HG03196 (cell line): Measurements from ENCODE around the gene EIF2S3B.
"Not testable (repeated sequence)": the region's sequence is repeated elsewhere in the genome, so short reads cannot be mapped to it uniquely, and the experiment has no call there.

ENCODE experiments used
- ATAC-seq: cut with Tn5 transposase; IDR thresholded peaks from one replicate; pipeline ENCODE4 v1.9.1; 2021; ENCODE audit not compliant: unreplicated experiment

The EIF2S3B gene

DNA sequence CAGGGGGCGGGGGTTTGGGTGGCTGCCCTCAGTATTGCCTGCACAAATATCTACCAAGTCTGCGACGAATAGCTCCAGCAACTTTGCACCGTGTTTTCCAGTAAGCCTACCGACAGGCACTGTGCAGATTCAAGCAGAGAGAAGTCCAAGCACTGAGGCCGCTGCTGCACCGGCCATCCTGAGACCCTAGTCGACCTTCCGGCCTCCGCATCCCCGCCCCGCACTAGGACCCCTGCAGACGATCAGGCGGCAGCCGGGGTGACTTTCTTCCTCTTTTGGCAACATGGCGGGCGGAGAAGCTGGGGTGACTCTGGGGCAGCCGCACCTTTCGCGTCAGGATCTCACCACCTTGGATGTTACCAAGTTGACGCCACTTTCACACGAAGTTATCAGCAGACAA lies at the start of gene EIF2S3B:
TSS of gene EIF2S3B (plus strand) at position 271 of the 400 bp plus-strand sequence. CDS start at position 284, 13 bp downstream.
- ATAC-seq = no peak

DNA sequence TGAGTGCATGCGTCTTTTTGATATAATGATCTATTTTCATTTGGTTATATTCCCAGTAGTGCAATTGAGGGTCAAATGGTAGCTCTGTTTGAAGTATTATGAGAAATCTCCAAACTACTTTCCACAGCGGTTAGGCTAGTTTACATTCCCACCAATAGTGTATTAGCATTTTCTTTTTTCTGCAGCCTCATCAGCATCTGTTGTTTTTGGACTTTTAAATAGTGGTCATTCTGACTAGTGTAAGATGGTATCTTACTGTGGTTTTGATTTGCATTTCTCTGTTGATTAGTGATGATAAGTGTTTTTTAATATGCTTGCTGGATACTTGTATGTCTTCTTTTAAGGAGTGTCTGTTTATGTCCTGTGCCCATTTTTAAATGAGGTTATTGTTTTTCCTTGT lies 48.8 kb upstream of the EIF2S3B start:
- no peak for ATAC-seq

DNA sequence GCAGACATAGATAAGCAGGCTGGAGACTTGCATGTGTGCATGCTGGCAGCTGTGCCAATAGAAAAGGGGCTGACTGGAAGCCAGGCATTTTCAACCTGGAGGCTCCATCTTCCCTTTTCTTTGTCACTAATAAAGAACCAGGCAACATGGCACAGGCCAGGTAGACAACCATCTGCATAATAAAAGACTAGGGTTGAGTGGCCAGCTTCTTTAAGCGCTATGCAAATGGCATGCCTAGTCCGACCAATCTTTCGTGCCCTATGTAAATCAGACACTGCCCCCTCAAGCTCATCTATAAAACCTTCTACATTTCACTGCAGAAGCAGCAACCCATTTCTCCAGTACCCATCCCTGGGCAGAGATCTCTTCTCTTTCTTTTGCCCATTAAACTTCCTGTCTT lies 47.9 kb upstream of the EIF2S3B start:
- ATAC-seq = no peak

DNA sequence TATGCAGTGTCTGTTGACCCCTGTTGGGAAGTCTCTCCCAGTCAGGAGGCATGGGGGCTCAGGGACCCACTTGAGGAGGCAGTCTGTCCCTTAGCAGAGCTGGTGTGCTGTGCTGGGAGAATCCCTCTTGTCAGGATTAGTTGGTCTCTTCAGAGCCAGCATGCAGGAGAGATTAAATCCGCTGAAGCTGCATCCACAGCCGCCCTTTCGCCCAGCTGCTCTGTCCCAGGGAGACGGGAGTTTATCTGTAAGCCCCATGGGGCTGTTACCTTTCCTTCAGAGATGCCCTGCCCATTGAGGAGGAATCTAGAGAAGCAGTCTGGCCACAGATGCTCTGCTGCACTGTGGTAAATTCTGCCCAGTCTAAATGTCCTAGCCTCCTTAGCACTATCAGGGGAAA lies 39.4 kb upstream of the EIF2S3B start:
- no peak for ATAC-seq

DNA sequence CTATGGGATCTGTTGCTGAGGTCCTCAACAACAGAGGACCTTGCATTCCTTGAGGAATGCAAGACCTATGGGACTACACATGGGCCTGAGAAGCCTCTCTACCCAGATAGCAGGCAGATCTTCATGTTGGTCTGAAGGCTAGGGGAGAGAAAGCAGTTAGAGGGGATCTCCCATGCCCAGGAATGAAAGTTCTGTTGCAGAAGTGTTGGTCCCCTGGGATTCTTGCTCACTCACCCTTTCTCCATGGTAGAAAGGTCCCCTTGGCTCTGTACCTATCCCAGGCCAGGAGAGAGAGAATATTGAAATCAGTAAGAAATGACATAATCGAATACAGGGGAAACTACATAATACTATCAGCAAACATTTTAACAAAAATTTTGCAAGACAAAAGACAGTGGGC lies 36.0 kb upstream of the EIF2S3B start:
- ATAC-seq = no peak

DNA sequence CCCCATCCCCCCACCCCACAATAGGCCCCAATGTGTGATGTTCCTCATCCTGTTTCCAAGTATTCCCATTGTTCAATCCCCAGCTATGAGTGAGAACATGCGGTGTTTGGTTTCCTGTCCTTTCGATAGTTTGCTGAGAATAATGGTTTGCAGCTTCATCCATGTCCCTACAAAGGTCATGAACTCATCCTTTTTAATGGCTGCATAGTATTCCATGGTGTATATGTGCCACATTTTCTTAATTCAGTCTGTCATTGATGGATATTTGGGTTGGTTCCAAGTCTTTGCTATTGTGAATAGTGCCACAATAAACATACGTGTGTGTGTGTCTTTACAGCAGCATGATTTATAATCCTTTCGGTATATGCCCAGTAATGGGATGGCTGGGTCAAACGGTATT lies 32.9 kb upstream of the EIF2S3B start:
- ATAC-seq = not testable (repeated sequence)

DNA sequence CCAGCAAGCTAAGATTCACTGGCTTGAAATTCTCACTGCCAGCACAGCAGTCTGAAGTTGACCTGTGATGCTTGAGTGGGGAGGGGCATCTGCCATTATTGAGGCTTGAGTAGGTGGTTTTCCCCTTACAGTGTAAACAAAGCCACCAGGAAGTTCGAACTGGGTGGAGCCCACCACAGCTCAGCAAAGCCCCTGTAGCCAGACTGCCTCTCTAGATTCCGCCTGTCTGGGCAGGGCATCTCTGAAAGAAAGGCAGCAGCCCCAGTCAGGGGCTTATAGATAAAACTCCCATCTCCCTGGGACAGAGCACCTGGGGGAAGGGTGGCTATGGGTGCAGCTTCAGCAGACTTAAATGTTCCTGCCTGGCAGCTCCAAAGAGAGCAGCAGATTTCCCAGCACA lies 23.8 kb upstream of the EIF2S3B start:
- ATAC-seq = not testable (repeated sequence)

DNA sequence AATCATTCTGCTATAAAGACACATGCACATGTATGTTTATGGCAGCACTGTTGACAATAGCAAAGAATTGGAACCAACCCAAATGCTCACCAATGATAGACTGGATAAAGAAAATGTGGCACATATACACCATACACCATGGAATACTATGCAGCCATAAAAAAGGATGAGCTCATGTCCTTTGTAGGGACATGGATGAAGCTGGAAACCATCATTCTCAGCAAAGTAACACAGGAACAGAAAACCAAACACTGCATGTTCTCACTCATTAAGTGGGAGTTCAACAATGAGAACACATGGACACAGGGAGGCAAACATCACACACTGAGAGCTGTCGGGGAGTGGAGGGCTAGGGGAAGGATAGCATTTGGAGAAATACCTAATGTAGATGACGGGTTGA lies 18.4 kb upstream of the EIF2S3B start:
- not testable (repeated sequence) for ATAC-seq

DNA sequence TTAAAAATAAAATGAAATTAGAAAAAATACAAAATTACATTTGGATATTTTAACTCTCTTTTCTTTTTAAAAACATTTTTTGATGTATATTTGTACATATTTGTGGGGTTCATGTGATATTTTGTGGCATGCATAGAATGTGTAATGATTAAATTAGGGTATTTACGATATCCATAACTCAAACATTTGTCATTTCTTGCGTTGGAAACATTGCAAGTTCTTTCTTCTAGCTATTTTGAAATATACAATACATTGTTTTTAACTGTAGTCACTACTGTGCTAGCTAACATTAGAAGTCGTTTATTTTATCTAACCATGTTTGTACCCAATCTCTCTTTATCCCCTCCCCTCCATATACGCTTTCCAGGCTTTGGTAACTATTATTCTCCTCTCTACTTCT lies 13.9 kb upstream of the EIF2S3B start:
- no peak for ATAC-seq

DNA sequence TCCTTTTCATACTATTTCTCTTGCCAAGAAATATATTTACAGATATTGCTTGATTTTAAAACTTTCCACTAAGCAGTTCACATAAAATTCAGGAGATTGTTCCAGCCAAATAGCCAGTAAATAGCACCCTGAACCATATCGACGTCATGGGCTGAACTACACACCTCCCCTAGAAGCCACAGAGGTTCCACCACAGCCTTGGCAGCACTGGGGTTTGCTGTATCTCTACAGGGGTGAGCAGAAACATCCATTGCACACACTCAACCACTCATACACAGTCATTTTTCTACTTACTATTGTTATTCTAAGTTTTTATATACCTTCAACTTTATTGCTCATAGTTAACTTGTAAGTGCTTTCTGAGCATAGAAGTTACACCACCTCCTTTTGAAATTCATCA lies 8.1 kb upstream of the EIF2S3B start:
- no peak for ATAC-seq

DNA sequence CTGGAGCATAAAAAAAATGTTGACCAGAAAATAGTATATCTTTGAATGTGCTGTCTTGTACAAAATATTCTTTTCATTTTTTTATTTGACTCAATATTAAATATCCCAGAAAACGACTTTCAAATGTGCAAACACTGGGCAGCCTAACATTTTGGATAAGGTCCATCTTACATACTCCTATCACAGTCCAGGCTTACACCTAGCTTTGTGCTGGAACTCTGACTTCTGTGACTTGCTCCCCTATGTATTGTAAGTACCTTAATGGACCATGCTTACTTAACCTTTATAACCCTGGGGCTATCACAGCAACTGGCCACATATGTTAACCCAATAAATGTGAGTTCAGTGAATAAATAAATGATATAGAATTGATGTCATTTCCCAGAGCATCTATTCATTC lies 7.6 kb upstream of the EIF2S3B start:
- ATAC-seq = no peak

DNA sequence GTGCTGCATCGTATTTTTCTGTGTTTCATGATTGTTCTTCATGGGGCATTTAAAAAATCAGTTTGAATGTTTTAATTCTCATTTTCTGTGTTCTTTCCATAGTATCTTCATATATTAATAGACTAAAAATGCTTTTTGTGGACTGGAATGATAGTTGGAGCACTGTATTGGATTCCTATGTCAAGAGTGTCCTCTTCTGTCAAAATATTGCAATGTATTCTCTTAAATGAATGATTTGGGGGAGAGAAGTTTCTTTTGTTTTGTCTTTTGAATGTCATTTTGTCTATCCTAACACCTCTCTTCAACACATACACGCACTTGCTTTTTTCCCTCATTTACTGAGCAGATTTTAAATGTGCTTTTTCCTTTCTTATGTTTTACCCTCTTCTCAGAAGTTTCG lies 4.7 kb upstream of the EIF2S3B start:
- no peak for ATAC-seq

DNA sequence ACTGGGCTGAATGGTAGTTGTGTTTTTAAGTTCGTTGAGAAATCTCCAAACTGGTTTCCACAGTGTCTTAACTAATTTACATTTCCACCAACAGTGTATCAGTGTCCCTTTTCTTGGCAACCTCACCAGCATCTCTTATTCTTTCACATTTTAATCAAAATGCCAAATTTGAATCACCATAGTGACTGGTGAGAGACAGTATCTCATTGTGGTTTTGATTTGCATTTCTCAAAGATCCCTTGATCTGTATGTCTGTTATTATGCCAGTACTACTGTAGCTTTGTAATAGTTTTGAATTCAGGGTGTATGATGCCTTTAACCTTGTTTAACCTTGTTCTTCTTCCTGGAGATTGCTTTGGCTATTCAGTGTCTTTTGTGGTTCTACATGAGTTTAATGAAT lies 2.2 kb upstream of the EIF2S3B start:
- no peak for ATAC-seq

DNA sequence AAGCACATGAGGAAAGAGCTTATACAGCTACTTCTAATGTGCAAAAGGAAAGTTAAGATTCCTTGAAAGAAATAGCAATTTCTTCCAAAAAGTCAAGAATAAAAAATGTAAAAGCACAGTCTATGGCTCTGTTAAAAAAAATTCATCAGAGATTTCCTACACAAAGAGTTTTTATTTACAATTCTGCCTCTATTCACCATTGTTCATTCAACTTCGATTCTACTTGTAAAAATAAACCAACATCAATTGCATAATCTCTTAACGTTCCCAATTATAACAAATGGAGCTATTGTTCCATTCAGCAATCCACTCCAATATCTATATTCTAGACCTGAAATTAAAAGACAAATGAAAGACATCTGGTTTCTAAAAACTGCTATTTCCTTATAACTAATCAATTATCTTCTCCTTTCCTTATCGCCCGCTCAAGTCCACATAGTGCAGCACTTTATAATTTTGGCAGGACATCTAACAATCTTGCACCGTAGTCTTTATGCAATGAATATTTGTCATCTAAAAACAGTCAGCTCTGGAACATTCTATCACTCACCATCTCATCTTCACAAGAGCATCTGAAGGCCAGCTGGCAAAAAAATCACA lies 6.2 kb downstream of the EIF2S3B start:
- ATAC-seq = no peak

DNA sequence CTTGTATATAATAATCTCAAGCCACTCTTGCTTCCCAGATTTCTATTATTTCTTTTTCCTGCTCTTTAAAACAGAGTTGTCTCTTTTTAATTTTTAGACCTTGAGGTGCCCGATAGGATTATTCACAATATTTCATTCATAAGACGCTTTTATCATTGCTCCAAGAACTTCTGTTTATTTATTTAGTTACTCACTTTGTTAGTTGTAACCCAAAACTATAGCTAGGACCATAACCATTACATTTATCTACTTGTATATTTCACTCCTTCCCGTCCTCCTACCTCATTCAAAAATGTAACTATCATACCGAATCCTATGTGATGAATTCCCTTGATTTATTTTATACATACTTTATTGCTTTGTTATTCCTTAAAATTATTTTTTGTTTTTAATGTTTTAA lies 7.1 kb downstream of the EIF2S3B start:
- no peak for ATAC-seq

DNA sequence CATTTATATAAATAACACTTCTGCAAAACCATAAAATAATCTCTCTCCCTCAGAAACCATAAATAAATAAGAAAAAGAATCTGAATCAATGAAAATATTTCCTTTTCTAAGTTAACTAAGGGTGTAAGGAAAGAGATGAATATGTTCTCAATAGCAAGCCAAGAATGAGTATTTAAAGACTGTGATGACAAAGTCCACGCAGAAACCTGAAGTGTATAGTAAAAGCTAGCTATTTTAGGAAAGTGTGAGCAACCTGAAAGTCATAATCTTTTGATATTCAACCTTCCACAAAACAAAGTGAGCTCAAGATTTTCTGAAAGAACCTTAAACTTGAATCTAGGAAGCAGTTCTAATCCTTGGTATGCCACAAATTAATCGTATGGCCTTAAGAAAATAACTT lies 15.9 kb downstream of the EIF2S3B start:
- no peak for ATAC-seq

DNA sequence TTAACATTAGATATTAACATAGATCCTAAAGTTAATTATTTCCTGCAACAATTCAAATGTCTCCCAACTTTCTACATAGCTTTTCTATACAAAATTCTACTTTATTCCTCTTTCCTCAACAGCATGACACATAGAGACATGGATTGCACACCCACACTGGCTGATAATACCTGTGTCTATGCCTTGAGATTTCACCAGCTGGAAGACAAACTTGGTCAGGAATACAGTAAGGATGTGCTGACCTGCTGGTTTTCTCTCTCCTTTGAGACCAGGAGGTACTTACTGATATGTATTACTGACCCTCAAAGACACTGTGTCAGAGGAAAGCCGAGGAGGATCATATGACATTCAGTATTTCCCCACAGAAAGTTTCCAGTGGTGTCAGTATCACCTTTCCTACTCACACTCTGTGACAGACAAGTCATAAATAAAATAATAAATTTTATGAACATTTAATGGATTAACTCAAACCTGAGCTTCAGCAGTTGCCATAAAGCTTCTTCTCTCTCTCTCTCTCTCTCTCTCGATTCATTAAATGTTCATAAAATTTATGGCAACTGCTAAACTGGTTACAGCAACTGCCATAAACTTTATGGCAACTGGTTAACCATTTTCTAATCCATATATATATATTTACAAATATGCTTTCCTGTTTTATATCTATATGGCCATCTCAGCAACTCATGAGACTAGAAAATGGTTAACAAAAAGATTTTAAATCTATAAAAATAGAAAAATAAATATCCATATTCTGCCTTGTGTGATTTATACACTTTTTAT lies 22.7 kb downstream of the EIF2S3B start:
- ATAC-seq = no peak

DNA sequence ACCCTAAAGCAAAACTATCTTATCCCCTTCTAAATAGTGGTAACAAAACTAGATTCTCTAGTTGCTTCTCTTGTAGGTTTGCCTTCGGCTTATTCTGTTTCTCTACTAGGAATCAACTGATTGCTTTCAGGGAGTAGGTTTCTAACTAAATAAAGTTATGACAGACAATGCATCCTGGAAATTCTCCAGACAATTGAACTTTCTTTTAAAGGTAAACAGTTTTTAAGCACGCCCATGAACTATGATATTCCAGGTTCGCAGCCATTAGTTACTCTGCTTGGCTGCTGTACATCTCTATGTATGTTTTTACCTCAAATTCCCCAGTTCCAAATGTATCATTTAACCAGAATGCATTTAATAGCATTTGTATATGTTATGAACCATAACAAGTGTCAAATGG lies 23.9 kb downstream of the EIF2S3B start:
- no peak for ATAC-seq

DNA sequence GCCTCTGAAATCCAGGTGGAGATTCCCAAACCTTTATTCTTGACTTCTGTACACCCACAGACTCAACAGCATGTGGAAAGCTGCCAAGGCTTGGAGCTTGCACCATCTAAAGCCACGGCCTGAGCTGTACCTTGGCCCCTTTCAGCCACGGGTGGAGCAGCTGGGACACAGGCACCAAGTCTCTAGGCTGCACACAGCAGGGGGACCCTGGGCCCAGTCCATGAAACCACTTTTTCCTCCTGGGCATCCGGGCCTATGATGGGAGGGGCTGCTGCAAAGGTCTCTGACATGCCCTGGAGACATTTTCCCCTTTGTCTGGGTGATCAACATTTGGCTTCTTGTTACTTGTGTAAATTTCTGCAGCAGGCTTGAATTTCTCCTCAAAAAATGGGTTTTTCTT lies 32.0 kb downstream of the EIF2S3B start:
- no peak for ATAC-seq

DNA sequence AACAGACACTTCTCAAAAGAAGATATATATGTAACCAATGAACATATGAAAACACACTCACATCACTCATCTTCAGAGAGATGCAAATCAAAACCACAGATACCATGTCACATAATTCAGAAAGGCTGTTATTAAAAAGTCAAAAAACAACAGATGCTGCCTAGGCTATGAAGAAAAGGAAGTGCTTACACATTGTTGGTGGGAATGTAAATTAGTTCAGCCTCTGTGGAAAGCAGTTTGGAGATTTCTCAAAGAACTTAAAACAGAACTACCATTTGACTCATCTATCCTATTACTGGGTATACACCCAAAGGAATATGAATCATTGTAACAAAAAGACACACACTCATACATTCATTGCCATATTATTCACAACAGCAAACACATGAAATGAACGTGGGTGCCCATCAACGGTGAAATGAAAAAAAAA lies 35.1 kb downstream of the EIF2S3B start:
- ATAC-seq = peak; percentile 89

DNA sequence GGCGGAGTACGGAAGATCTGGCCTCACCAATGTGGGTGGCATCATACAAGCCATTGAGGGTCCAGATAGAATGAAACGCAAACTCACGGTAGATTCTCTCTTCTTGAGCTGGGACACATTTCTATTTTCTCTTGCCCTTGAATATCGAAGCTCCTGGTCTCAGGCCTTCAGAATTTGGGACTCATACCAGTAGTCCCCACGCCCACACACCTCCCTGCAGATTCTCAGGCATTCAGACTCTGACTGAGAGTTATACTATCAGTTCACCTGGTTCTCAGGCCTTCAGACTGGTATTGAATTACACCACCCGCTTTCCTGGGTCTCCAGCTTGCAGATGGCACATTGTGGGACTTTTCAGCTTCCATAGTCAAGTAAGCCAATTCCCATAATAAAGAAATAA lies 37.8 kb downstream of the EIF2S3B start:
- ATAC-seq = no peak

DNA sequence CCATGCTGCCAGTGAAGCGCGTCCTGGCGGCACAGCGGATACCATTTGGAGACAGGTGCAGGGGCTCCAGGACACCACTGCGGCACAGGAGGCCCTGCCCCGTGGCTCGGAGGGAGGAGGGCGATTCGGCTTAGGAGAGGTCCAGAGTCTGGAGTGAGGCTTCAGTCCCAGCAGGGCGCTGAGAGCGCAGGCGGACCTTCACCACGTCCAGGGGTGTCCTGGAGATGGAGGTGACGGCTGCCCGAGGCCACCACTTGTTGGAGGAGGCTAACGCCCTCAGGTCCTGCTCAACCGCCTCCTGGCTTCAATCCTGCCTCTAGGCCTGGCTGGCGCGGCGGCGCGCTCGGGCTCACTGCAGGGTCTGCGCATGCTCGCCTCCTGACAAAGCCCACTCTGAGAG lies 45.7 kb downstream of the EIF2S3B start:
- ATAC-seq = no peak

DNA sequence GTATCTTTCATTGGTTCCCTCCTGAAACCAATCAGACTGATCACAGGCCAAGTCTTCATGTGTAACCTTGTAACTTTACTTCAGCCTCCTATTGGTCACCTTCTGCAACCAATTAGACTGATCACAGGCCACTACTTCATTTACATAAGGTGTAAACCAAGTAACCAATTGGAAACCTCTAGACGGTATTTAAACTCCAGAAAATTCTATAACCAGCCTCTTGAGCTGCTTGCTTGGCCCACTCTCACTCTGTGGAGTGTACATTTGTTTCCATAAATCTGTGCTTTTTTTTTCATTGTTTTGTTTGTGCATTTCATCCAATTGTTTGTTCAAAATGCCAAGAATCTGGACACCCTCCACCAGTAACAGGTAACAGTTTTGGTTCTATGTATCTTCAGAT lies 47.5 kb downstream of the EIF2S3B start:
- no peak for ATAC-seq
